WTC11 (cell line): ENCODE measurements around the gene TRAPPC8. TPM values are rescaled to one million over a fixed set of nuclear protein-coding genes. Genes with fewer than 3 reads are reported as not detected.

ENCODE experiments used
- ATAC-seq: fragments of 200-7000 bp; cut with Tn5 transposase; 2 replicates; pipeline ENCODE4 v1.10.0; 2021; ENCODE audit warnings: mild to moderate bottlenecking, moderate library complexity
- CTCF ChIA-PET: fragments of 300-600 bp; sonication (Branson Sonifier 250); formaldehyde crosslinking; loops from one replicate; lab custom pipeline; 2021; ENCODE audit warnings: antibody characterized with exemption; lab: Charles Lee
- POLR2A ChIA-PET: fragments of 350-600 bp; sonication (Branson Sonifier 250); formaldehyde crosslinking; loops from one replicate; lab custom pipeline; 2021; ENCODE audit warnings: antibody characterized with exemption; lab: Charles Lee
- DNase-seq: peaks from one replicate; pipeline ENCODE4 v3.0.0; 2021; ENCODE audit warnings: low spot score
- H3K27ac Mint-ChIP-seq: 2 replicates; pipeline ENCODE4 v1.8.0; 2021; ENCODE audit warnings: mixed read lengths
- H3K27me3 Mint-ChIP-seq: 2 replicates; pipeline ENCODE4 v1.8.0; 2021; ENCODE audit warnings: low read depth, mild to moderate bottlenecking, moderate library complexity, mixed read lengths
- H3K36me3 Mint-ChIP-seq: 2 replicates; pipeline ENCODE4 v1.8.0; 2021; ENCODE audit warnings: mixed read lengths
- H3K4me1 Mint-ChIP-seq: 2 replicates; pipeline ENCODE4 v1.8.0; 2022; ENCODE audit warnings: mixed read lengths
- H3K4me3 Mint-ChIP-seq: 2 replicates; pipeline ENCODE4 v1.8.0; 2021; ENCODE audit warnings: mild to moderate bottlenecking, moderate library complexity, mixed read lengths
- H3K9me3 Mint-ChIP-seq: 2 replicates; pipeline ENCODE4 v1.8.0; 2021; ENCODE audit warnings: mixed read lengths
- ATF1 ChIP-seq: sonication (generic); formaldehyde crosslinking; IDR thresholded peaks from 2 replicates; pipeline ENCODE4 v1.8.1; 2023; ENCODE audit warnings: mild to moderate bottlenecking, moderate library complexity, missing genetic modification reagents
- ETV6 ChIP-seq: sonication (generic); formaldehyde crosslinking; IDR thresholded peaks from 2 replicates; pipeline ENCODE4 v1.8.1; 2022; ENCODE audit warnings: mild to moderate bottlenecking, missing genetic modification reagents
- FOXK1 ChIP-seq: sonication (generic); formaldehyde crosslinking; IDR thresholded peaks from 2 replicates; pipeline ENCODE4 v1.8.0; 2022; ENCODE audit warnings: mild to moderate bottlenecking, moderate library complexity, missing genetic modification reagents
- FOXP1 ChIP-seq: sonication (generic); formaldehyde crosslinking; IDR thresholded peaks from 2 replicates; pipeline ENCODE4 v1.8.0; 2022; ENCODE audit warnings: missing genetic modification reagents, mild to moderate bottlenecking, moderate library complexity, borderline replicate concordance
- GRHL2 ChIP-seq: fragments of 250-450 bp; sonication (Bioruptor Pico); IDR thresholded peaks from 2 replicates; pipeline ENCODE4 v1.8.0; 2022; ENCODE audit warnings: mild to moderate bottlenecking, moderate library complexity; ENCODE audit not compliant: insufficient replicate concordance, severe bottlenecking
- NFYB ChIP-seq: sonication (generic); formaldehyde crosslinking; conservative IDR thresholded peaks from 2 replicates; pipeline ENCODE4 v1.8.0; 2022; ENCODE audit warnings: low read depth, missing genetic modification reagents
- SMAD3 ChIP-seq: sonication (generic); formaldehyde crosslinking; IDR thresholded peaks from 2 replicates; pipeline ENCODE4 v1.8.0; 2022; ENCODE audit warnings: missing genetic modification reagents, mild to moderate bottlenecking, borderline replicate concordance
- SP1 ChIP-seq: sonication (generic); formaldehyde crosslinking; conservative IDR thresholded peaks from 2 replicates; pipeline ENCODE4 v1.8.1; 2022; ENCODE audit warnings: missing genetic modification reagents
- TEAD1 ChIP-seq: sonication (generic); formaldehyde crosslinking; IDR thresholded peaks from 2 replicates; pipeline ENCODE4 v1.8.0; 2022; ENCODE audit warnings: mild to moderate bottlenecking, missing genetic modification reagents
- TEAD4 ChIP-seq: sonication (generic); formaldehyde crosslinking; IDR thresholded peaks from 2 replicates; pipeline ENCODE4 v1.8.0; 2022; ENCODE audit warnings: mild to moderate bottlenecking, missing genetic modification reagents
- ZNF396 ChIP-seq: fragments of 250-450 bp; sonication (Bioruptor Pico); IDR thresholded peaks from 2 replicates; pipeline ENCODE4 v1.8.0; 2021; ENCODE audit warnings: mild to moderate bottlenecking, moderate library complexity, borderline replicate concordance
- total RNA-seq: library from RNA; stranded (reverse); gene quantifications from 3 replicates; pipeline ENCODE4 v1.2.3, GENCODE V29; 2021
- TF ChIP-seq, protein P1 (sequence below): sonication (generic); formaldehyde crosslinking; IDR thresholded peaks from 2 replicates; pipeline ENCODE4 v1.8.0; 2022; ENCODE audit warnings: mild to moderate bottlenecking, missing genetic modification reagents
- TF ChIP-seq, protein P2 (sequence below): sonication (generic); formaldehyde crosslinking; IDR thresholded peaks from 2 replicates; pipeline ENCODE4 v1.8.0; 2023; ENCODE audit warnings: mild to moderate bottlenecking, missing genetic modification reagents
- TF ChIP-seq, protein P3 (sequence below): fragments of 250-450 bp; sonication (Bioruptor Pico); IDR thresholded peaks from 2 replicates; pipeline ENCODE4 v1.9.0; 2021; ENCODE audit warnings: mild to moderate bottlenecking, borderline replicate concordance
- TF ChIP-seq, protein P4 (sequence below): fragments of 250-450 bp; sonication (Bioruptor Pico); IDR thresholded peaks from 2 replicates; pipeline ENCODE4 v1.9.0; 2021; ENCODE audit warnings: moderate library complexity, mild to moderate bottlenecking, inconsistent platforms, borderline replicate concordance
- TF ChIP-seq, protein P5 (sequence below): sonication (generic); formaldehyde crosslinking; IDR thresholded peaks from 2 replicates; pipeline ENCODE4 v1.8.0; 2022; ENCODE audit warnings: mild to moderate bottlenecking, missing genetic modification reagents

The TRAPPC8 gene
- total RNA-seq, 1 experiment from 2014 or later: 56.3 TPM

DNA sequence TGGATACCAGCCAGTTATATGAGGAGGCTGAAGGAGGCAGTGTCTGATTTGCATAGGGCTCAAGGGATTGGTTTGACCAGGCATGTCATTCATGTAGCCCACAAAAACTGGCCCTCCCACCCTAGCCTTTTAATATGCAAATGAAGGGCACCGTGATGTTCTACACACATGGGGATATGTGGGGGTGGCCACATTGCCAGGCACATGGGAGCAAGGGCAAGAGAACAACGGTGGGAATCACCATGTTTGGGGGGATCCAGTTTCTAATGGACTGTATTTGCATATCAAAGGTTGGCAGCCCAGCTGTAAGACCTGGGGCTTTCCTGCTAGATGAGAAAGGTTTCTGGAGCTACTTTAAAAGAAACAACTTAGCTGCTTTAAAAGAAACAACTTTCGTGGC lies 117.2 kb downstream of the TRAPPC8 start:
- 0 out of 2 replicates have a peak overlapping the region, but pooled peaks have one; percentile 29 for H3K4me3 Mint-ChIP-seq
- TF ChIP-seq TEAD1 (peak; percentile 68), SMAD3 (CRISPR knock-in tag) (0 out of 2 replicates have a peak, but pooled peaks have one; percentile 49), ETV6 (CRISPR knock-in tag) (no peak; the same call in 1 of the 2 replicates), SP1 (peak; percentile 55; the same call in 1 of the 2 replicates), FOXP1 (CRISPR knock-in tag) (no peak), GRHL2 (CRISPR knock-in tag) (no peak), NFYB (CRISPR knock-in tag) (peak; percentile 32; the same call in 1 of the 2 replicates), FOXK1 (peak; percentile 67)
- TF ChIP-seq, protein P1, sequence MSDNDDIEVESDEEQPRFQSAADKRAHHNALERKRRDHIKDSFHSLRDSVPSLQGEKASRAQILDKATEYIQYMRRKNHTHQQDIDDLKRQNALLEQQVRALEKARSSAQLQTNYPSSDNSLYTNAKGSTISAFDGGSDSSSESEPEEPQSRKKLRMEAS (CRISPR knock-in tag): peak; percentile 56; the same call in 1 of the 2 replicates
- TF ChIP-seq, protein P2, sequence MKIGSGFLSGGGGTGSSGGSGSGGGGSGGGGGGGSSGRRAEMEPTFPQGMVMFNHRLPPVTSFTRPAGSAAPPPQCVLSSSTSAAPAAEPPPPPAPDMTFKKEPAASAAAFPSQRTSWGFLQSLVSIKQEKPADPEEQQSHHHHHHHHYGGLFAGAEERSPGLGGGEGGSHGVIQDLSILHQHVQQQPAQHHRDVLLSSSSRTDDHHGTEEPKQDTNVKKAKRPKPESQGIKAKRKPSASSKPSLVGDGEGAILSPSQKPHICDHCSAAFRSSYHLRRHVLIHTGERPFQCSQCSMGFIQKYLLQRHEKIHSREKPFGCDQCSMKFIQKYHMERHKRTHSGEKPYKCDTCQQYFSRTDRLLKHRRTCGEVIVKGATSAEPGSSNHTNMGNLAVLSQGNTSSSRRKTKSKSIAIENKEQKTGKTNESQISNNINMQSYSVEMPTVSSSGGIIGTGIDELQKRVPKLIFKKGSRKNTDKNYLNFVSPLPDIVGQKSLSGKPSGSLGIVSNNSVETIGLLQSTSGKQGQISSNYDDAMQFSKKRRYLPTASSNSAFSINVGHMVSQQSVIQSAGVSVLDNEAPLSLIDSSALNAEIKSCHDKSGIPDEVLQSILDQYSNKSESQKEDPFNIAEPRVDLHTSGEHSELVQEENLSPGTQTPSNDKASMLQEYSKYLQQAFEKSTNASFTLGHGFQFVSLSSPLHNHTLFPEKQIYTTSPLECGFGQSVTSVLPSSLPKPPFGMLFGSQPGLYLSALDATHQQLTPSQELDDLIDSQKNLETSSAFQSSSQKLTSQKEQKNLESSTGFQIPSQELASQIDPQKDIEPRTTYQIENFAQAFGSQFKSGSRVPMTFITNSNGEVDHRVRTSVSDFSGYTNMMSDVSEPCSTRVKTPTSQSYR: peak; percentile 38; the same call in 1 of the 2 replicates
- TF ChIP-seq, protein P3, sequence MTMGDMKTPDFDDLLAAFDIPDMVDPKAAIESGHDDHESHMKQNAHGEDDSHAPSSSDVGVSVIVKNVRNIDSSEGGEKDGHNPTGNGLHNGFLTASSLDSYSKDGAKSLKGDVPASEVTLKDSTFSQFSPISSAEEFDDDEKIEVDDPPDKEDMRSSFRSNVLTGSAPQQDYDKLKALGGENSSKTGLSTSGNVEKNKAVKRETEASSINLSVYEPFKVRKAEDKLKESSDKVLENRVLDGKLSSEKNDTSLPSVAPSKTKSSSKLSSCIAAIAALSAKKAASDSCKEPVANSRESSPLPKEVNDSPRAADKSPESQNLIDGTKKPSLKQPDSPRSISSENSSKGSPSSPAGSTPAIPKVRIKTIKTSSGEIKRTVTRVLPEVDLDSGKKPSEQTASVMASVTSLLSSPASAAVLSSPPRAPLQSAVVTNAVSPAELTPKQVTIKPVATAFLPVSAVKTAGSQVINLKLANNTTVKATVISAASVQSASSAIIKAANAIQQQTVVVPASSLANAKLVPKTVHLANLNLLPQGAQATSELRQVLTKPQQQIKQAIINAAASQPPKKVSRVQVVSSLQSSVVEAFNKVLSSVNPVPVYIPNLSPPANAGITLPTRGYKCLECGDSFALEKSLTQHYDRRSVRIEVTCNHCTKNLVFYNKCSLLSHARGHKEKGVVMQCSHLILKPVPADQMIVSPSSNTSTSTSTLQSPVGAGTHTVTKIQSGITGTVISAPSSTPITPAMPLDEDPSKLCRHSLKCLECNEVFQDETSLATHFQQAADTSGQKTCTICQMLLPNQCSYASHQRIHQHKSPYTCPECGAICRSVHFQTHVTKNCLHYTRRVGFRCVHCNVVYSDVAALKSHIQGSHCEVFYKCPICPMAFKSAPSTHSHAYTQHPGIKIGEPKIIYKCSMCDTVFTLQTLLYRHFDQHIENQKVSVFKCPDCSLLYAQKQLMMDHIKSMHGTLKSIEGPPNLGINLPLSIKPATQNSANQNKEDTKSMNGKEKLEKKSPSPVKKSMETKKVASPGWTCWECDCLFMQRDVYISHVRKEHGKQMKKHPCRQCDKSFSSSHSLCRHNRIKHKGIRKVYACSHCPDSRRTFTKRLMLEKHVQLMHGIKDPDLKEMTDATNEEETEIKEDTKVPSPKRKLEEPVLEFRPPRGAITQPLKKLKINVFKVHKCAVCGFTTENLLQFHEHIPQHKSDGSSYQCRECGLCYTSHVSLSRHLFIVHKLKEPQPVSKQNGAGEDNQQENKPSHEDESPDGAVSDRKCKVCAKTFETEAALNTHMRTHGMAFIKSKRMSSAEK: 0 out of 2 replicates have a peak, but pooled peaks have one; percentile 44
- TF ChIP-seq, protein P4, sequence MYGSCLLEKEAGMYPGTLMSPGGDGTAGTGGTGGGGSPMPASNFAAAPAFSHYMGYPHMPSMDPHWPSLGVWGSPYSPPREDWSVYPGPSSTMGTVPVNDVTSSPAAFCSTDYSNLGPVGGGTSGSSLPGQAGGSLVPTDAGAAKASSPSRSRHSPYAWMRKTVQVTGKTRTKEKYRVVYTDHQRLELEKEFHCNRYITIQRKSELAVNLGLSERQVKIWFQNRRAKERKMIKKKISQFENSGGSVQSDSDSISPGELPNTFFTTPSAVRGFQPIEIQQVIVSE (CRISPR knock-in tag): no peak
- CTCF ChIA-PET: interaction anchor here (1.0 to 2.2 kb wide), 3 partner anchors 103 to 270 kb away, joined by 3 to 7 read pairs (median 3); no protein-coding TSS in a partner anchor
- POLR2A ChIA-PET: interaction anchor here (1.3 kb wide), 1 partner anchor 117 kb away, joined by 3 read pairs; the partner anchor contains the start of gene TRAPPC8
- H3K9me3 Mint-ChIP-seq: peaks cover 21% of the 10 kb centered on the region
- H3K27me3 Mint-ChIP-seq: no peaks in the 10 kb centered on the region
- peak; percentile 88 for ATAC-seq
- peak overlapping the region; percentile 99 for H3K27ac Mint-ChIP-seq
- DNase-seq: peak; percentile 81
- peaks cover 52% of the 10 kb centered on the region for H3K4me1 Mint-ChIP-seq
- peaks cover 45% of the 10 kb centered on the region for H3K36me3 Mint-ChIP-seq

DNA sequence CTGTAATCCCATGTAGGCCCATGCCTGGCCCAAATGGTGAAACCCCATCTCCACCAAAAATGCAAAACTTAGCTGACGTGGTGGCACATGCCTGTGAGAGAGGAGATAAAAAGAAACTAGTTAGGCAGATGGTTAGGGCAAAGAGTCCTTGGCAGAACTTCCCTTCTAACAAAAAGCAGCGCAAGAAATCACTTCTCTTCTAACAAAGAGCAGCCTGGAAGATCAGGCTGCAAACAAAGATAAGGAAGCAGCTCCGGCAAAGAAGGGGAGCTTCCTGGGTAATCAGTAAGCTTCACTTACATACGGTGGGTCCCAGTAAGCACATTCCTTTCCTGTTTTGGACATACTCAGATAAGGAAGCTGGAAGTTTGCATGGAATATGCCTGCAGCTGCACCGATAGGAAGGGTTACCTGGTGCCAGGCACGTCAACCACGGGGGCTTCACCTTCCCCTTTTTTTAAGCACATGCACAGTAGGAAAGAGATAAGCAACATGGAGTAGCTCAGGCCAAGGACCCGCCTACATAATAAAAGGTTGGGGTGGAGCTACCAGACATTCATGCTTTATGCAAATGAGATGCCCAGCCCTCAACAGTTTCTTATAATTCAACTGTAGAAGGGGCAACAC lies 121.3 kb downstream of the TRAPPC8 start:
- ChIA-PET CTCF (interaction anchor here (0.6 to 1.6 kb wide), 4 partner anchors 99 to 266 kb away, joined by 3 to 5 read pairs (median 4); no protein-coding TSS in a partner anchor), POLR2A (no interaction called here)
- no peak for ATAC-seq
- no peaks in the 10 kb centered on the region for H3K27me3 Mint-ChIP-seq
- H3K36me3 Mint-ChIP-seq: peaks cover 16% of the 10 kb centered on the region
- H3K4me1 Mint-ChIP-seq: peaks cover 62% of the 10 kb centered on the region
- TF ChIP-seq TEAD4 (CRISPR knock-in tag) (no peak), ATF1 (CRISPR knock-in tag) (no peak), SMAD3 (CRISPR knock-in tag) (no peak), SP1 (no peak), NFYB (CRISPR knock-in tag) (no peak), ZNF396 (CRISPR knock-in tag) (no peak)
- TF ChIP-seq, protein P5, sequence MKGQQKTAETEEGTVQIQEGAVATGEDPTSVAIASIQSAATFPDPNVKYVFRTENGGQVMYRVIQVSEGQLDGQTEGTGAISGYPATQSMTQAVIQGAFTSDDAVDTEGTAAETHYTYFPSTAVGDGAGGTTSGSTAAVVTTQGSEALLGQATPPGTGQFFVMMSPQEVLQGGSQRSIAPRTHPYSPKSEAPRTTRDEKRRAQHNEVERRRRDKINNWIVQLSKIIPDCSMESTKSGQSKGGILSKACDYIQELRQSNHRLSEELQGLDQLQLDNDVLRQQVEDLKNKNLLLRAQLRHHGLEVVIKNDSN (CRISPR knock-in tag): no peak
- no peak for DNase-seq
- H3K9me3 Mint-ChIP-seq: peaks cover 9% of the 10 kb centered on the region
- no peak overlapping the region for H3K4me3 Mint-ChIP-seq
- H3K27ac Mint-ChIP-seq: peak overlapping the region; percentile 74
